ENCODE results near the gene LDLRAD4.
A peak's percentile ranks its signal among the peaks of the same experiment; 100 is the strongest.

LDLRAD4 gene

DNA sequence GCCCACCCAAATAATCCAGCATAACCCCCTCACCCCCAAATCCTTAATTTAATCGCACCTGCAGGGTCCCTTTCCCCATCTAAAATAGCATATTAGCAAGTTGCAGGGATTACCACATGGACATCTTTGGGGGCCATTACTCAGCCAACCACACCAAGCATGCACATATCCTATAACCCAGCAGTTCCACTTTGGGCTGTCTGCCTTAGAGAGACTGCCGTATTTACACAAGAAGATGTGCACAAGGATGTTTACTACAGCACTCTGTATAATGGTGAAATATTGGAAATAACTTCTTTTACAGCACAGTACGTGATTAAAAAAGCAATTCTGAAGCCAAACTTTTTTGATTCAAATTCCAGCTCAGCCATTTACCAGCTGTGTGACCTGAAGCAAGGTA, 17.3 kb upstream of the LDLRAD4 start:
- no peak for DNase-seq (ENCODE audit: low read depth, low spot score)

DNA sequence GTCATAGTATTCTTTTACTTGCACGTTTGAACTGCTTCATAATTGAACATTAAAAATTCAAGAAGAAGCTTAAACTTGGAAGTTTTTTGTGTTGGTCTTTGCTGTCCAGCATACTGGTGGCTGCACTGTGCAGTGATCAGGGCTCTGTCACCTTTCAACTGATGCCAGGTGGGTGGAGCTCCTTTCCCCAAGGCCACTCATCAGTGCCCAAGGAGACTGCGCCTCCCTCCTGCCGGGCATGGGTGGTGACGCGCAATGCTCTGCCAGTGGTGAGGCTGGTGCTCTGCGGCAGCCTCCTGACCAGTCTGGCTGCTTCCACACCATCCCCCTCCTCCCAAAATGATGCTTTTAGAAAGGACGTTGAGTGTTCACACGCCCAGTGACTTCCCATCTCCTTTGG, 16.0 kb upstream of the LDLRAD4 start:
- no peak for DNase-seq (ENCODE audit: low read depth, low spot score)

DNA sequence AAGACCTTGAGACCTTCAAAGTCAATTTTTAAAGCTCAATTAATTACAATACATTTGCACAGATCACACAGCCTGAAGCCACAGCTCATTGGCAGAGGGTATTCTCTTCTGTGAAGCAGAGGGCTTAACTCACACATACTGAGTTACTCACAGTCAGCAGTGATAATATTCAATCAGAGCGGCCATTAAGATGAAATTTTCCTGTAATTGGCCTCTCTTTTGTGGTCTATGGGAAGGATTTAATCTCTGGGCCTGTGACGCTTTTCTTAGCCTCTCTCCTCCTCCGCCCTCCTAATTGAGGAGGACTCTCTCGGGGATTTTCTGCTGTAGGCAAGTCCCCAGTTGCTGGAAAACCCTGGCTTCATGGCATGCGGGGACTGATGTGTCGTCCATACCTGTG, 12.3 kb upstream of the LDLRAD4 start:
- no peak for DNase-seq (ENCODE audit: low read depth, low spot score)

DNA sequence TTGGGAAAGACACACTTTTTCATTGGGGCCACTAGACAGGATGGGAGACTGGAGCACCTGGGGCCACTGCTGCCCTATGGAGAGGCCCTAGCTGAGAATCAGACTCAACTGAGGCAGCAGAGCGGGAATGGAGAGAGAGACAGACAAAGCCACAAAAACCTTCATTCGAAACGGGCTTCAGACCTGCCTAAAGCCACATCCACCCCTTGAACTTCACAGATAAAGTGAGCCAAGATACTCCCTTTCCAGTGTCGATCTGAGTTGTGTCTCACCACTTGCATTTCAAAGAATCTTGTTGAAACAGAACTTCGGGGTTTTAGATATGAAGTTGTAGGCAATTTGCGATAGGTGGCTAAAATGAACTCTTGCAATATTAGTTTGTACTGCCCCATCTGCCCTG, 11.3 kb upstream of the LDLRAD4 start:
- DNase-seq (ENCODE audit: low read depth, low spot score), result no peak

DNA sequence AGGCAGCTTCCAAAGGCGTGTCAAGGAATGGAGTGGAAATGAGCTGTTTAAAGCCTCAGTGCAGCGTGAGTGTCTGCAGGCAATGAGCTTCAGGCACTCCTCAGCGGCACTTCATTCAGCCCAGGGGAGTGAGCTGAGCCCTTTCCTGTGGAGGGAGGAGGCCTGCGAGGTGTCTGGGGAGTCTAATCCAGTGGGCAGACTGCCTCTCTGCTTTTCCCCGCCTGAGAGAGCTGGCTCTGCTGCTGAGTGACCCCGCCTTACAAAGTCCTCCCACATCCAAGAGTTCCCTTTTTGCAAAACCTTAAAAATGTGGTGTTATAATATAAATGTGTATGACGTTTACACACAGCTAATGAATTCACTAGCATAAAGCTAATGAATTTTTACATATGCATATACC, 7.0 kb upstream of the LDLRAD4 start:
- no peak for DNase-seq (ENCODE audit: low read depth, low spot score)

DNA sequence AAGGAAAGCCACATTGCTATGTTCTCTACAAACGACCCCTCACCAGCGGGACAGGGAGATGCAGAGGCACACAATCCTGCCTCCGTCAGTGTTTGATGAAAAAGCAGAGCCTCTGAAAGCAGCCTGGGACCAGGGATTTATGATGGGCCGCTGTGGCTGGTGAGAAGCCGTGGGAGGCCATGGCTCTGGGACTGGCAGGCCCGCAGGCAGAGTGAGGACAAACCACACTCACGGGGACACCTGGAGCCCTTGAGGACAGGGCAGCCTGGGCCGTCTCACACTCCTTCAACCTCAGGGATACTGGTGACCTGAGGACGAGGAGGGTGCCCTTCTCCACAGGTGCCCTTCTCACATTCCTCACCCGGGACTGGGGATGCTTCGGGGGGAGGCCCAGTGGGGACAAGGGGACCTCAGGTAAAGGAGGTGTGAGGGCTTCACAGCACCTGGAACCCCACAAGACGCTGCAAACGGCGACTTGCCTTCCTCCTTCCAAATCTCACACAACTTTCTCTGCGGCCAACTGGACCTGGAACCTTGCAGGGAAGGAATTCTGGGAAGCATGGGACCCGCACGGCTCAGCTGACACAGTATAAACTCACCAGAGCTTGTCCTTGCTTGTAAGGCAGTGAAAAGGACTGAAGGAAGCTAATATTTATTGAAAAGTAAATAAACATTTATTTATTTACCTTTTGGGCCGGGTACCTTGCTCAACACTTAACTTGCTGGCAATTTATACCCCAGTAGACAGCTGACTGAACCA, 5.3 kb upstream of the LDLRAD4 start:
- no peak for DNase-seq (ENCODE audit: low read depth, low spot score)

DNA sequence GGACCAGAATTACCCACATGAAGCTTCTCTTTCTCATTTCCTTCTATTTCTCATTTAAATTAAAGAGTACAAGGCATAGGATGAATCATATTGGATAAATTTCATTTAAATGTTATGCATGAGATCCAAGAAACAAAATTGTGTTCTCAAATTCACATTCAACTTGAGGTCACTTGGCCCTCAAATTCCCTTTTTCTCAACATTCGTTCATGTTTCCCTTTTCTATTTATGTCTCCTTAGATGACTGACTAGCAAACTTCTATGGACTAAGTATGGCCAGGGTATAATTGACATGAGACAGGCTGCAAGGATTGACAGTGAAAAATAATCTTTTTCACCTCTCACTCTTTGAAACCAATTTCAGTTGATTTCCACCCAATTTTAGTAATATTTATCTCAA, 4.0 kb upstream of the LDLRAD4 start:
- DNase-seq (ENCODE audit: low read depth, low spot score), result no peak

DNA sequence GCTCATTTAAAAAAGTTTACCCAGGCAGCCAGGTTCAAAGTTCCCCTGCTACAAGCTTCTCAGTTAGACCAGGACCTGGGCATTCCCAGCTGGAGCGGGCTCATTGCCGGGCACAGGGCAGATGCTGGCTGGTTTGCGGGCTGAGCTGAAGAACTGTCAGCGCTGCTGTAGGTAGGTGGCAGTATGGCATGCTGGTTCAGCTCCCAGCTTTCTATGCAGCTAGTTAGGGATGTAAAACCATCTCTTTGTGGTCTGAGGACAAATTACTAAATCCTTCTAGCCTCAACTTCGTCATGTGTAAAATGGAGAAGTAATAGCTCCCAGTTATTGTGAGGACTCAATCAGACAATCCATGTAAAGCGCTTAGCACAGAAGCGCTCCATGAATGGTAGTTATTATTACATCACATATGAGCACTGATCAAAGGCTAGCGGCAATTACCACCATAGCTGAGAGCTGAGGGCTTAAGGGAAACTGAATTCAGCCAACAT, 2.4 kb upstream of the LDLRAD4 start:
- DNase-seq (ENCODE audit: low read depth, low spot score), result peak; percentile 89

DNA sequence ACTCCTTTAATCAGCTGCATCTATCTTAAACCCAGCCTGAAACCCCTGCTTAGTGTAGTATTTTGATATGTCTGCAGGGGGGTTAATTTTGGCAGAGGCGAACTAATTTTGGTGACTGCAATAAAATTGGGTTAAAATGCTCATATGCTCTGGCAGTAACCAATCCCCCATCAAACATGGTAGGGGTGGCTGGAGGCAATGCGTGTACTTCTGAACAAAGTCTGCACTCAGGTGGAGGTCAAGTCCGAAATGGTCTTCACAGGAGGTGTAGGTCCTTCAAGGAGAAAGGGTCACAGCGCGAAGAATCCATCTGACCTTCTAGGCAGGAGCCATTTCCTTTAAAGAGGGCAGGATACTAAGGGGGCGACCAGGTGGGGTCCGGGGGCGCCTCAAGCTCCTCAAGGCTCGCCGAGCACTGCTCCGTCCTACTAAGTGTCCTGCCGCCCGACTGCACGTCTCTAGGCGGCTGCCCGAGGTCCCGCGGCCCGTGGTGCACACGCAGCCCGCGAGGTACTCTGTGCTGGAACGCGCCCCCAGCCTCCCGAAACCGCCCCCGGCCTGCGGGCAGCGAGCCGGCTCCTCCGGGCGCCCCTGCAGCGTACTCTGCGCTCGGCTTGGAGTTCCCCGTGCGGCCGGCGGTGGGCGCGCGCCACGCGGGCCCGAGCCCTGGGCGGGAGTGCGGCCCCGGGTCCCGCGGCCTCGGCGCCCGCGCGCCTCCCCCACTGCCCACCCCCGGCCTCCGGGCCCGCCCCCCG, 1.7 kb upstream of the LDLRAD4 start:
- peak; percentile 78 for DNase-seq (ENCODE audit: low read depth, low spot score)

DNA sequence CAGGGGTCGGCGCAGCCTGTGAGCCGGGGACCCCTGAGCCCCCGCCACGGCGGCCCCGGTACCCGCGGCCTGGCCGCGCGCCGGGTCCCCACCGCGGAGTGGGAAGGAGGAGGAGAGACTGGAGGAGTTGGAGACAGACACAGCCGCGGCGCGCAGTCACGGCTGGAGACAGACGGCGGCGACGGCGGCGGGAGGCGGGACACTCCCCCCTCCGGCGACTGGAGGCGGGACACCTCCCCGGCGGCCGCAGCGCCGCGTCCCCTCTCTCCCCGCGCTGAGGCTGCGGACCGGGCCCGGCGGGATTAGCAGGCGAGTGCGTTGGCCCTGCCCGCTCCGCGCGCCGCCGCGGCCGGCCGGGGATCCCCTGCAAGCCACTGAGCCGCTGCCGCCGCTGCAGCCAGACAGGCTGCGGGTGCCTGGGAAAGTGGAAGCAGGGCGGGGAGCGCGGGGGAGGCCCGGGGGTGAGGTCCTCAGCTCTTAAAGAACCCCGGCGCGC, 1.0 kb upstream of the LDLRAD4 start:
- DNase-seq (ENCODE audit: low read depth, low spot score), result peak; percentile 74

DNA sequence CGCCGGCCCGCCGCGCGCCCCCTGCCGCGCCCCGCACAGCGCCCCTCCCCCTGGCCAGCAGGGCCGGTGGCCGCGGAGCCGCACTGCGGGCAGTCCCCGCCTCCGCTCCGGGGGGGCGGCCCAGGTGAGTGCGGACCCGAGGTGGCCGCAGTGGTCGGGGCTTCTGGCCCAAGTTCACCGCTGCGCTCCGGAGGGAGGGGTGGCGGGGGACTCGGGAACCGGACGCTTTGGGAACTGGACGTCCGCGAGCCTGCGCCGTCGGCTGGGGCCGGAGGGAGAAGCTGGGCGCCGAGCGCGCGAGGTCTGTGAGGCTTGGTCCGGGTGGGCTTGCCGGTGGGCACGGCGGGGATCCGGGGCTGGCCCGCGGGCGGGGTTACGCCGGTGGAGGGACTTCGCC, 591 bp upstream of the LDLRAD4 start:
- peak; percentile 56 for DNase-seq (ENCODE audit: low read depth, low spot score)

DNA sequence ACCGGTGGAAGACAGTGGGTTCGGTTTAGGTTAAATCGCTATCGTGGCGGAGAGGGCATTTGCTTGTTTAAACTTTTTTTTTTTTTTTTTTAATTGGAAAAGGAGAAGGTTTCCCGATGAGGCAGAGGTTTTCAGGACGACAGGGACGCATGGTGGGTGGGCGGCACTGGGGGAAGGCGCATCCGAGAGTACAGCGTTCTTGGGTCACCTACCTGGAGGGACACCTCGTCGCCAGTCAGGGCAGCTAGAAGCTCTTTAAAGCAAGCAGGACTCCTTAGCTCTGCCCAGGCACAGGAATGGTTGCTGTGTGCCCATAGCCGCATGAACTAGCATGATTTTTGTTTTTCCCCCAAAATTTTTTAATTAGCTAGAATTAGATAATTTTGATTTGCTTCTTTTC, 437 bp downstream of the LDLRAD4 start:
- DNase-seq (ENCODE audit: low read depth, low spot score), result no peak

DNA sequence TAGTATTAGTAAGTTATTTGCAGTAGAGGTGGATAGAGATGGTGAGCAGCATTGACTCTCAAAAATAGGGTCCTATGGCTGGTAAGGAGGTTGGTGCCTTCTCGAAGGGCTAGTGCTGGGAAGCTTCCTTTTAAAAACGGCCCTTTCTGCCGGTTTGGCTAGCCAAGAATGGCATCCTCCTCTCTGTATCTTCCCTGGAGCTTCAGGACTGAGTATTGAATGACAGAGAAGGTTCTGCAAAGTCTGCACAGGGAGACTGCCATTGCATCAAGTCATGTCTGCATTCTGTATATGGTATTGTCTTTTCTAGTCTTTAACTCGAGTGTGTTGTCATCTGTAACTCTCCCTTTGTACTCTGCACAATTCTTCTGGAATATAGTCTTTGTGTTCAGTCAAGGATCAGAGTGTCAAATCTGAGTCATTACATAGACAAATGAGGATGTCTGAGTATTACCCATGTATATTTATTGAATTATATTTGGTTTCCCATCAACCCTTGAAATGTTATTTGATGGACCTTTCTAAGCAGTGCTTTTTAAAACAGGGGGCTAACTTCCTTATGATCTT, 1.1 kb downstream of the LDLRAD4 start:
- no peak for DNase-seq (ENCODE audit: low read depth, low spot score)

DNA sequence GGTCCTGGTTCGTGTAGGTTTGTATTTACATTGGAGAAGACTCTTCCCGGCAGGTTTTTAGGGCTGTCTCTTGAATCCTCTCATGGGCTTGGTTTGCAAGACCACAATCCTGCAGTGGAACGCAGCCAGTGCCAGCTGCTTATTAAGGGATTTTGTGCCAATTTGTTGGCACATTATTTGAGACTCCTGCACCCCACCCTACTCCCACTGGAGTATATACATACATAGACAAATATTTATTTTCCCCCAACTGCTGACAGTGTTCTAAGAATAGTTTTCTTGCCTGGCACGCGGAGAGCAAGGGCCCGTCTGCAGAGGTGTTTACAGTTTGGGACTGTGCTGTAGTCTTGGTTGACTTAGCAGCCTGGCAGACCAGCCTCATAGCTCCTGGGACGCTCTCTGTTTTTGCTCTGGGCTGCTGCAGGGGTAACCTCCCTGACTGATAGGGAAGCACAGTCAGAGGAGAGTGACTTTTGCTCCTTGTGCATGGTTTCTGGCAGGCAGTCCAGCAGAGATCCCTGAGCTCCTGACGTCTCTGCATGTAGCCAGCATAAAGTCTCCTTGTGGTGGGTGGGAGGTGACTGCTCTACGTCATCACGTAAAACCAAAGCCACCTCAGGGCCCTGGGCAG, 1.9 kb downstream of the LDLRAD4 start:
- DNase-seq (ENCODE audit: low read depth, low spot score), result peak; percentile 64

DNA sequence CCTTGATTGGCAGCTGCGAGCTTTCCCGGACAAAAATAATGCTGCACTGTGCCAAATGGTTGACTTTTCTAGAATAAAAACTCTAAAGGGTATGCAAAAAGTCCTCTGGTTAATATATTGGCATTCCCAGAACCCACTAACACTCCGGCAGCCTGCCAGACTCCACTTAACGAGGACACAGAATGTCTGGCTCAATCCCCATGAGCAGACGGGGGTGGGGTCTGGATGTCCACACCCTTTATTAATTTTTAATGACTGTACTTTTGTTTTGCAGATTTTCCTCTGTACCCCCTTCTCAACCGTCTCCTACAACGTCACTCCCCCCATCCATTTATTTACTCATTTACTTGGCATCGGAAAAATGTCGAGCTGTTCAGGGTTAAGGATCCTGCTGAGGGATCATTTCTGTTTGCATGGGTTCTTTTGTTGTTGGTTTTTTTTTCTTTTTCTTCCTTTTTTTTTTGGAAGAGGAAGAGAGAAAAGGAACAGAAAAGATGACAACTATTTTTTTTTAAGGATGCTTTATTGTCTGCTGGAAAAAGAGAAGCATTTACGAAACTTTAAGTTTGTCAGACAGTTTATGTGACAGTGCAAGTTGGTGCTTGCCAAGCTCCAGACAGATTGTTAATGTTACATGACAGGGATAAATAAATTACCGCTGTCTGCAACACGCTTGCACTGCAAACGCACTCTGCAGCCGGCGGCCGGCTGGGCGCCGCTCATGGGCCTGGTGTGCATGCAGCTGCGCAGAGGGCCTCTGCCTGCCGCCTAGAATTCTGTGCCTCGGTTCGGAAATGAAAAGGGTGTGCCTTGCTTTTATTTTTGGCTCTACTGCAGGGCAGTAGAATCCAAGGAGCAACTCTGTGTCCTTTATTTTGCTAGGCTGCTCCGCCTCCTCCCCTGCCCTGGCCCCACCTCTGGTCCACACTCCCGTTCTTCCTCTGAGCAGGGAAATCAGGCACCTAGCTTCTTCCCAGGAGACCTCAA, 3.6 kb downstream of the LDLRAD4 start:
- DNase-seq (ENCODE audit: low read depth, low spot score), result peak; percentile 91

DNA sequence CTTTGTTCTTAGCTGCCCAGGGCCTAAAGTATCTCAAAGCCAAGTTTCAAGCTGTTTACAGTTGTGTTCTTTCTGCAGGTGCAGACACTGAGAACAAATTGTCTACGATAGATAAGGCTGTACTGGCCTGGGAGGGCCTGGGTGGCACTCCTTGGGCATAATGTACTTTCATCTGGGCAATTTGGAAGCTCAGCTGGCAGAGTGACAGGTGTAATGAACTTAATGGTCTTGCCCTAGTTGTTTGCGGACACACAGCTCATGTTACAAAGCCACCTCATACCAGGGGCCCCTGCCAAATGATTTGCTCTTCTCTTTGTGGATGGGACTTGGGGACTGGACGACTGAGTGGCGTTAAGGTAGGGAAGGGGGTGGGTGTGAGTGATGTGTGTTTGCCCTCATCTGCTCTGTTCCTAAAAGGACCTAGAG, 4.3 kb downstream of the LDLRAD4 start:
- DNase-seq (ENCODE audit: low read depth, low spot score), result peak; percentile 33

DNA sequence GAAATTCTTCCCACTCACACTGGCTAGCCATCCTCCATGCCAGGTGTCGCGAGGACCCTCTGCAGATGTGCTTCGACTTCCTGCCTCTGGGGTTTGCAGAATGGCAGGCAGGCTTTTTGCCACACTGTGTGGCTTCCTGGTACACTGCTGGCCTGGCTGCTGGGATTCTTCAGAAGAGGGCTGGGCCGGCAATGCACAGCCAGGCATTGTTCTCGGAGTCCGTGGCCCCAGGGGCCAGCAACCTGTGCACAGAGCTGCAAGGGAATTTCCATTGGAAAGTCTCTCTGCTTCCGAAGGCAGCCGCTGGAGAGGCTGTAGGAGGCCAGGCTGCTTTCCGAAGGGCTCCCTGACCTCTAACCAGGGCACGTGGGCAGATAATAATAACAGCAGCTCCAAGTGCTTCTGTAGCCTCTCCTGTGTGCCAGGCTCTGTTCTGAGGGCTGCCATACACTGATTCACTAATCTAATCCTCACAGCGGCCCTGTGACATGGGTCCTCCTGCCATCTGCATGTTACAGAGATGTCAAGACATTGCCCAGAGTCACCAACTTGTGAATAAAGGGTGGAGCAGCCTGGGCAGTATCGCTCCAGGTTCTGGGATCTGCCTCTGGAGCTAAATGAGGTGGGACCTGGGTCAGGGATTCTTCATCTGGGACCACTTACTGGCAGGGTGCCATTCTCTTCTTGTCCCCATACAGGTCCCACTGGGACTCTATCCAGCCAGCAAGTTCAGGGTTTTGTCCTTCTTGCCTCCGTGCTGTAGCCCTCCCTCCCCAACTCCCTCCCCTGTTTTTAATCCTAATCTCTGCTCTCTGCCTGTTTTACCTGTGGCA, 5.0 kb downstream of the LDLRAD4 start:
- DNase-seq (ENCODE audit: low read depth, low spot score), result no peak

DNA sequence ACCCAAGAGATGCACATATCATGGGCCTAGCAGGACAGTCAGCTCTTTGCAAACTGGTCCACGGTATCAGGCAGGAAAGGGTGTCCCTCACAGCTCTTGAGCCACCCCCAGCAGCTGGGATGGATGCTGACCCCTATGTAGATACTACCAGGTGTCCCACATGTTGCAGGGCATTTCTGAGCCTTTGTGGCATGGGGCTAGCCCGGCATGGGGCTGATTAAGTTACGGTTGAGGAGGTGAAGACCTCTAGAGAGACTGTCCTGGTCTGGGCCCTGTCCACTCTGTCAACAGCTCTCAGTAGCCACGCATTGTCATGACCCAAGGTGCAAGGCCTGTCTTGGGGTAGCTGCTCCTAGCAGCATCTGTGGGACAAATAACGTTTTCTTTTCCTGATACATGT, 6.7 kb downstream of the LDLRAD4 start:
- no peak for DNase-seq (ENCODE audit: low read depth, low spot score)

DNA sequence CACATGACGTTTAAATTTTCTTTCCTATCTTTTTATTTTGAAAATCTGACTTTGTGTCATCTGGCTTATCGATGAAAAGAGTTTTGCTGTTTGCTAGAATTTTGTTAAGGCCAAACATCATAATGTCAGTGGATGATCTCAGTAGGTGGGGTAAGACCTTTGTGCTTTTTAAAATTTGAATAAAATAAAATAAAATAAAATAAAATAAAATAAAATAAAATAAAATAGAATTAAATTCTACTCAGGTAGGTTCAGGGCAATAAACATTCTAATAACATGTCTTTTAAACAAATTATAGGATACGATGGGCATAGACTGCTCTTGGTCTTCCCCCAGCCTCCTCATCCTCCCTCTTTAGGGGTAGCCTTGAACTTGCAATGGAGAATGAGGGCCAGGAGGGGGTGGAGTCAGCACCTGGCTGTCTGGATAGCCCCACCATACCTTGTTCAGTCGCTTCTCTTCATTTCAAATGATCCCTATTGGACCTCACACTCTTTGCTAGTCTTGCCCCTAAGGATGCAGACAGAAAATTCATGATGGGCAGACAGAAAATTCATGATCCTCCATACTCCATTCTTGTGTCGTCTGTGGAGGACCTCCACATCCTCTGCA, 8.1 kb downstream of the LDLRAD4 start:
- no peak for DNase-seq (ENCODE audit: low read depth, low spot score)

DNA sequence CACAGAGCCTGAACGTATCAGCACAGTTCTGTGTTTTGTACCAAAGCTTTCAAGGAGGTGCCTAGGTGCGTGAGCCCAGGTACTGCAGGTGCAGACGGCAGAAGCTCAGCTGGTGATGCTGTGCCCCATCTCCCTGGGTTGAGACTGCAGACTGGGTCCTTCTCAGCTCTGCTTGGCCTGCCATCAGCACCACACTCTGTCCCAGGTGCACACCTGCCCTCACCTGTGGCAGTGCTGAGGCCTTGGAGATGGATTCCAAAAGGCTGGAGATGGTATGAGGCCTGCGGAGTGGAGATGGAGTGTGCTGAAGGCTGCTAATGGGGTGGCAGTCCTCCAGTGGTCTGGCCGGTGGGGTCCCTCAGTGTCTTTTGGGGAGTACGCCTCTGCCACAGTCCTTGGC, 9.3 kb downstream of the LDLRAD4 start:
- DNase-seq (ENCODE audit: low read depth, low spot score), result no peak

Data from astrocyte of the hippocampus (primary cell).